Gastrocnemius medialis (tissue), 4 donors: ENCODE results near the gene AKAP8. TPM values are rescaled to one million over a fixed set of nuclear protein-coding genes. Genes with fewer than 3 reads are reported as not detected.

Experiments used
- ATAC-seq, 2 donors: fragments of 150-250 bp; one replicate each; pipeline ENCODE4 v1.9.1; 2016
- DNase-seq, 2 donors: peaks; one replicate each; pipeline ENCODE4 v3.0.0-alpha.2; 2019
- H3K27ac ChIP-seq, 4 donors: fragments of 200-600 bp; sonication (generic); 1 replicate in 1 of 4; 2 replicates in 3 of 4; pipeline ENCODE4 v1.5.1; 2016 to 2018; ENCODE audit warnings: mild to moderate bottlenecking in 2 of 4, moderate library complexity in 1 of 4
- H3K27me3 ChIP-seq, 3 donors: fragments of 200-600 bp; sonication (generic) in 2 of 3; 1 replicate in 1 of 3; 2 replicates in 2 of 3; pipeline versions ENCODE4 v1.5.1 to v1.6.0; 2016 to 2019; ENCODE audit warnings: mild to moderate bottlenecking in 1 of 3, moderate library complexity in 1 of 3
- H3K36me3 ChIP-seq, 2 donors: fragments of 200-600 bp; sonication (generic) in 1 of 2; one replicate each; pipeline ENCODE4 v1.5.1; 2017 to 2018
- H3K4me1 ChIP-seq, 2 donors: fragments of 200-600 bp; sonication (generic) in 1 of 2; one replicate each; pipeline ENCODE4 v1.5.1; 2016 to 2017; ENCODE audit warnings: mild to moderate bottlenecking in 2 of 2
- H3K4me3 ChIP-seq, 4 donors: fragments of 200-600 bp; sonication (generic) in 3 of 4; 1 replicate in 1 of 4; 2 replicates in 3 of 4; pipeline ENCODE4 v1.5.1; 2016 to 2019; ENCODE audit warnings: mild to moderate bottlenecking in 2 of 4
- H3K9me3 ChIP-seq, 3 donors: fragments of 200-600 bp; sonication (generic) in 2 of 3; 1 replicate in 1 of 3; 2 replicates in 2 of 3; pipeline ENCODE4 v1.5.1; 2016 to 2019
- CTCF ChIP-seq, 5 experiments: fragments of 450-650 bp in 3 of 5; fragments of 200-600 bp in 2 of 5; sonication (generic) in 2 of 5; IDR thresholded peaks in 4 of 5; conservative IDR thresholded peaks in 1 of 5; 1 replicate in 4 of 5; 2 replicates in 1 of 5; pipeline ENCODE4 v1.5.1; 2016 to 2019; ENCODE audit warnings: antibody characterized with exemption in 5 of 5, mild to moderate bottlenecking in 3 of 5, moderate library complexity in 3 of 5
- POLR2A ChIP-seq, 2 donors: fragments of 450-650 bp; IDR thresholded peaks; one replicate each; pipeline ENCODE4 v1.6.1; 2017; ENCODE audit warnings: antibody characterized with exemption in 2 of 2, mild to moderate bottlenecking in 2 of 2, moderate library complexity in 2 of 2
- in situ Hi-C, 4 donors: fragments of 200-750 bp; cut with MboI; loops; one replicate each; pipeline versions ENCODE4 v1.15.0 to v1.8.0; 2017; ENCODE audit warnings: low sequenced_read_pairs in 4 of 4
- intact Hi-C: fragments of 100-400 bp; cut with DNase I; formaldehyde crosslinking; loops from one replicate; pipeline ENCODE4 v1.15.1; 2023; ENCODE audit warnings: low total_unique reads
- total RNA-seq, 4 donors: library from RNA; depleted of rRNA; stranded (reverse); fragments of >200 nt; gene quantifications; one replicate each; pipeline versions ENCODE4 v1.1.0 to v1.2.3, GENCODE V29; 2016

Gene AKAP8
- total RNA-seq, 4 donors from 2014 or later, result 26.0 to 41.5 (median 27.5) TPM

GRCh38 chr19:15404780-15405211 lies 25.2 kb upstream of the AKAP8 start:
- peak in 1 of 2 donors; percentile 4 for ATAC-seq
- Histone ChIP-seq H3K36me3 (peaks cover 0 to 20% of the 10 kb centered on the region in 2 donors), H3K4me1 (peaks cover 84 to 89% of the 10 kb centered on the region in 2 donors), H3K4me3 (no peak overlapping the region), H3K27me3 (no peaks in the 10 kb centered on the region), H3K9me3 (no peaks in the 10 kb centered on the region), H3K27ac (peak overlapping the region; percentile 73 to 96 (median 88))
- intact Hi-C loops, result no loop called here
- TF ChIP-seq POLR2A (IDR thresholded peaks at IDR 0.05) (no peak), CTCF (IDR thresholded peaks at IDR 0.05 in 4 of 5, conservative IDR thresholded peaks at IDR 0.05 in 1 of 5) (no peak)
- no peak for DNase-seq
- in situ Hi-C loops, result no loop called here

GRCh38 chr19:15404097-15404779 lies 24.7 kb upstream of the AKAP8 start:
- Histone ChIP-seq H3K36me3 (peaks cover 0 to 25% of the 10 kb centered on the region in 2 donors), H3K4me1 (peaks cover 79 to 89% of the 10 kb centered on the region in 2 donors), H3K9me3 (no peaks in the 10 kb centered on the region), H3K4me3 (peak overlapping the region in 1 of 4 donors; percentile 3), H3K27me3 (no peaks in the 10 kb centered on the region), H3K27ac (peak overlapping the region; percentile 73 to 96 (median 88))
- ATAC-seq (peak; percentile 37 to 60), DNase-seq (no peak)
- in situ Hi-C loops, result no loop called here
- TF ChIP-seq CTCF (IDR thresholded peaks at IDR 0.05 in 4 of 5, conservative IDR thresholded peaks at IDR 0.05 in 1 of 5), result no peak
- TF ChIP-seq POLR2A (IDR thresholded peaks at IDR 0.05), result no peak
- intact Hi-C loops, result no loop called here

- peaks cover 0 to 36% of the 10 kb centered on the region in 2 donors for H3K36me3 ChIP-seq
- intact Hi-C loops (loop anchor here (2.0 kb wide), 1 partner anchor 66 kb away; no protein-coding TSS in a partner anchor), in situ Hi-C loops (no loop called here)
- no peaks in the 10 kb centered on the region for H3K27me3 ChIP-seq
- peak overlapping the region; percentile 73 to 96 (median 88) for H3K27ac ChIP-seq
- no peak overlapping the region for H3K4me3 ChIP-seq
- H3K4me1 ChIP-seq, result peaks cover 76 to 90% of the 10 kb centered on the region in 2 donors
- DNase-seq (no peak), ATAC-seq (no peak)
- no peaks in the 10 kb centered on the region for H3K9me3 ChIP-seq
- TF ChIP-seq CTCF (IDR thresholded peaks at IDR 0.05 in 4 of 5, conservative IDR thresholded peaks at IDR 0.05 in 1 of 5) (no peak), POLR2A (IDR thresholded peaks at IDR 0.05) (no peak)
Observed at GRCh38 chr19:15403151-15403531, 23.6 kb upstream of the AKAP8 start.

- Histone ChIP-seq H3K36me3 (peaks cover 0 to 42% of the 10 kb centered on the region in 2 donors), H3K9me3 (no peaks in the 10 kb centered on the region), H3K4me1 (peaks cover 74 to 84% of the 10 kb centered on the region in 2 donors), H3K27me3 (no peaks in the 10 kb centered on the region), H3K4me3 (no peak overlapping the region), H3K27ac (peak overlapping the region; percentile 73 to 96 (median 88))
- intact Hi-C loops, result loop anchor here (2.0 kb wide), 1 partner anchor 66 kb away; no protein-coding TSS in a partner anchor
- DNase-seq, result peak; percentile 56 to 90
- ATAC-seq, result peak; percentile 42 to 76
- TF ChIP-seq CTCF (IDR thresholded peaks at IDR 0.05 in 4 of 5, conservative IDR thresholded peaks at IDR 0.05 in 1 of 5) (peak in 2 of 5 experiments; percentile 27 to 28), POLR2A (IDR thresholded peaks at IDR 0.05) (no peak)
- in situ Hi-C loops, result no loop called here
Observed at GRCh38 chr19:15402411-15403150, 23.0 kb upstream of the AKAP8 start.
